GM23248 (cell line): ENCODE results near the gene MRTFB. TPM values are rescaled to one million over a fixed set of nuclear protein-coding genes. Genes with fewer than 3 reads are reported as not detected.
A peak's percentile ranks its signal among the peaks of the same experiment; 100 is the strongest.

ENCODE experiments used
- DNase-seq: peaks from one replicate; pipeline ENCODE4 v3.0.0-alpha.2; 2015
- H2AFZ ChIP-seq: fragments of 200-600 bp; sonication (generic); 2 replicates; pipeline ENCODE4 v1.6.1; 2016; ENCODE audit warnings: antibody characterized with exemption
- H3F3A ChIP-seq: fragments of 200-600 bp; sonication (generic); 2 replicates; pipeline ENCODE4 v1.6.1; 2016; ENCODE audit warnings: mild to moderate bottlenecking, antibody characterized with exemption, mixed run types; ENCODE audit not compliant: insufficient read depth
- H3K27ac ChIP-seq: fragments of 200-600 bp; sonication (generic); 2 replicates; pipeline ENCODE4 v1.5.1; 2016; ENCODE audit warnings: mild to moderate bottlenecking
- H3K27me3 ChIP-seq: fragments of 200-600 bp; sonication (generic); replicated peaks from 2 replicates; pipeline ENCODE4 v1.6.1; 2016; ENCODE audit warnings: mild to moderate bottlenecking; ENCODE audit not compliant: insufficient read depth
- H3K36me3 ChIP-seq: fragments of 200-600 bp; sonication (generic); 2 replicates; pipeline ENCODE4 v1.6.1; 2016; ENCODE audit warnings: low read depth, mild to moderate bottlenecking
- H3K4me1 ChIP-seq: fragments of 200-600 bp; sonication (generic); 2 replicates; pipeline ENCODE4 v1.6.1; 2016; ENCODE audit warnings: mild to moderate bottlenecking; ENCODE audit not compliant: insufficient read depth
- H3K4me2 ChIP-seq: fragments of 200-600 bp; sonication (generic); one replicate; pipeline ENCODE4 v1.6.1; 2016; ENCODE audit warnings: mild to moderate bottlenecking; ENCODE audit not compliant: unreplicated experiment
- H3K4me3 ChIP-seq: fragments of 200-600 bp; sonication (generic); 2 replicates; pipeline ENCODE4 v1.5.1; 2016; ENCODE audit warnings: mild to moderate bottlenecking
- H3K79me2 ChIP-seq: fragments of 200-600 bp; sonication (generic); 2 replicates; pipeline ENCODE4 v1.6.1; 2016; ENCODE audit warnings: mild to moderate bottlenecking; ENCODE audit not compliant: insufficient read depth
- H3K9ac ChIP-seq: fragments of 200-600 bp; sonication (generic); 2 replicates; pipeline ENCODE4 v1.6.1; 2016; ENCODE audit warnings: mild to moderate bottlenecking
- H3K9me2 ChIP-seq: fragments of 200-600 bp; sonication (generic); 2 replicates; pipeline ENCODE4 v1.6.1; 2016; ENCODE audit warnings: mixed run types, mild to moderate bottlenecking, moderate library complexity; ENCODE audit not compliant: insufficient read depth
- H3K9me3 ChIP-seq: fragments of 200-600 bp; sonication (generic); one replicate; pipeline ENCODE4 v1.6.1; 2017; ENCODE audit warnings: low read depth
- H4K20me1 ChIP-seq: fragments of 200-600 bp; sonication (generic); 2 replicates; pipeline ENCODE4 v1.6.0; 2016; ENCODE audit not compliant: insufficient read depth
- EZH2 ChIP-seq: fragments of 200-600 bp; sonication (generic); IDR thresholded peaks from 2 replicates; pipeline ENCODE4 v1.6.1; 2018; ENCODE audit warnings: antibody characterized with exemption, mild to moderate bottlenecking; ENCODE audit not compliant: insufficient read depth, poor library complexity, severe bottlenecking
- EZH2phosphoT487 ChIP-seq: fragments of 200-600 bp; sonication (generic); IDR thresholded peaks from 2 replicates; pipeline ENCODE4 v1.6.1; 2018; ENCODE audit warnings: antibody characterized with exemption, moderate library complexity, mild to moderate bottlenecking, low read depth; ENCODE audit not compliant: insufficient read depth
- WGBS, 2 experiments: methylation state at CpG; one replicate each; pipeline ENCODE4 v1.1.6; 2015 to 2017; ENCODE audit warnings: low lambda C conversion rate in 2 of 2, low coverage in 1 of 2; ENCODE audit errors: missing lambda C conversion rate in 2 of 2; 5-methylcytosine and 5-hydroxymethylcytosine counted together
- in situ Hi-C: fragments of 300-500 bp; cut with MboI; formaldehyde crosslinking; loops from 2 replicates; pipeline ENCODE4 v1.15.0; 2020
- polyA plus RNA-seq: library from polyadenylated mRNA; unstranded; fragments of >200 nt; fragmentation: Nextera tagmentation; extraction: Ambion mirVana; gene quantifications from 2 replicates; pipeline ENCODE4 v1.2.1, GENCODE V29; 2016
- total RNA-seq: library from RNA; depleted of rRNA; stranded (reverse); fragments of >200 nt; shearing (Covaris generic); gene quantifications from 2 replicates; pipeline ENCODE4 v1.2.3, GENCODE V29; 2014

Gene MRTFB
- total and polyA plus RNA-seq, 2 experiments from 2014 or later, result 3.1 to 5.1 TPM

GRCh38 chr16:14280541-14280940 lies 209.4 kb downstream of the MRTFB start:
- no peak for TF ChIP-seq EZH2phosphoT487
- TF ChIP-seq EZH2, result no peak
- peak overlapping the region; percentile 24 for H3K4me2 ChIP-seq
- 36 to 46% methylated on average over 2 of the region's 2 CpGs for WGBS, 2 experiments
- H3K4me1 ChIP-seq, result peaks cover 16% of the 10 kb centered on the region
- H3K27ac ChIP-seq, result no peak overlapping the region
- H3K27me3 ChIP-seq, result no peaks in the 10 kb centered on the region
- H3K9me3 ChIP-seq, result no peaks in the 10 kb centered on the region
- H3K9ac ChIP-seq, result no peak overlapping the region
- peak overlapping the region; percentile 20; the same call in 1 of the 2 replicates for H2AFZ ChIP-seq
- H3F3A ChIP-seq, result peaks cover 14% of the 10 kb centered on the region
- no peaks in the 10 kb centered on the region for H3K36me3 ChIP-seq
- H3K9me2 ChIP-seq, result no peaks in the 10 kb centered on the region
- H3K4me3 ChIP-seq, result no peak overlapping the region
- in situ Hi-C loops, result no loop called here
- DNase-seq, result peak; percentile 19
- no peaks in the 10 kb centered on the region for H3K79me2 ChIP-seq
- H4K20me1 ChIP-seq, result no peaks in the 10 kb centered on the region

DNA sequence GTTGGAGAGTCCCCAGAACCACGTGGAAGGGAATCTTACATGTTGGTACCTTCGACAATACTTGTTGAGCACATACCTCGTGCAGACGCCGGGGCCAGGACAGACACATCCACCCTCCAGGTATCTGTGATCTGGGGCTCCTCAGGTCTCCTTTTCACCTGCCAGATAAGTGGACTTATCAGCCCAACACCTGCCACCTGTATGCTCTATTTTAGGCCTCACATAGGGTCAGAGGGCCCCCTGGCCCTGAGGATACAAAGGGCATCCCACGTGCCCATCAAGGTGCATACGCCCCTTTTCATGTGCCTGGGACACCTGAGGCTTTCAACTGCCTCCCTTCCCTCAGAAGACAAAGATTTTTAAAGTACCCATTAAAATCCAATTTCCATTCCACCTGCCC lies 212.7 kb downstream of the MRTFB start:
- in situ Hi-C loops, result no loop called here
- Histone ChIP-seq H3K4me3 (no peak overlapping the region), H3K79me2 (no peaks in the 10 kb centered on the region), H3K4me2 (no peak overlapping the region), H3K9me3 (no peaks in the 10 kb centered on the region), H3K4me1 (peaks cover 16% of the 10 kb centered on the region), H3F3A (peaks cover 22% of the 10 kb centered on the region), H3K9me2 (no peaks in the 10 kb centered on the region), H2AFZ (no peak overlapping the region), H4K20me1 (no peaks in the 10 kb centered on the region), H3K36me3 (no peaks in the 10 kb centered on the region), H3K27ac (no peak overlapping the region), H3K9ac (no peak overlapping the region), H3K27me3 (no peaks in the 10 kb centered on the region)
- no peak for DNase-seq
- TF ChIP-seq EZH2phosphoT487 (no peak), EZH2 (no peak)
- 83 to 91% methylated on average over 7 of the region's 7 CpGs for WGBS, 2 experiments

- Histone ChIP-seq H3K9me3 (no peaks in the 10 kb centered on the region), H3K79me2 (no peaks in the 10 kb centered on the region), H3F3A (peaks cover 22% of the 10 kb centered on the region), H3K27ac (no peak overlapping the region), H2AFZ (no peak overlapping the region), H3K9me2 (no peaks in the 10 kb centered on the region), H3K4me1 (peaks cover 16% of the 10 kb centered on the region), H3K27me3 (no peaks in the 10 kb centered on the region), H4K20me1 (no peaks in the 10 kb centered on the region), H3K9ac (no peak overlapping the region), H3K36me3 (no peaks in the 10 kb centered on the region), H3K4me3 (no peak overlapping the region), H3K4me2 (peak overlapping the region; percentile 96)
- 77% methylated on average over 5 of the region's 5 CpGs for WGBS, 2 experiments
- in situ Hi-C loops, result no loop called here
- TF ChIP-seq EZH2phosphoT487, result no peak
- no peak for TF ChIP-seq EZH2
- no peak for DNase-seq
Observed at GRCh38 chr16:14284371-14284770, 213.3 kb downstream of the MRTFB start.

GRCh38 chr16:14284930-14285512 lies 213.9 kb downstream of the MRTFB start:
- 1% methylated on average over 23 of the region's 23 CpGs for WGBS, 2 experiments
- Histone ChIP-seq H3K36me3 (no peaks in the 10 kb centered on the region), H3K27ac (peak overlapping the region; percentile 53), H3K79me2 (no peaks in the 10 kb centered on the region), H2AFZ (peak overlapping the region; percentile 97), H3K4me1 (peaks cover 13% of the 10 kb centered on the region), H4K20me1 (no peaks in the 10 kb centered on the region), H3K4me2 (peak overlapping the region; percentile 96), H3K27me3 (no peaks in the 10 kb centered on the region), H3K9me2 (no peaks in the 10 kb centered on the region), H3K9me3 (no peaks in the 10 kb centered on the region), H3K9ac (peak overlapping the region; percentile 79), H3F3A (peaks cover 22% of the 10 kb centered on the region), H3K4me3 (peak overlapping the region; percentile 99)
- in situ Hi-C loops, result no loop called here
- peak; percentile 86 for DNase-seq
- TF ChIP-seq EZH2phosphoT487 (no peak), EZH2 (no peak)
